ENCODE results near the gene TMEM181.
"Not testable (repeated sequence)": the region's sequence is repeated elsewhere in the genome, so short reads cannot be mapped to it uniquely, and the experiment has no call there.

The TMEM181 gene

GRCh38 chr6:158620963-158621693 is 61.2 kb downstream of the TMEM181 start:
- no peak for DNase-seq (ENCODE audit: extremely low read depth in 1 of 2, low read depth in 1 of 2)

GRCh38 chr6:158621694-158622544 is 62.0 kb downstream of the TMEM181 start:
- DNase-seq (ENCODE audit: extremely low read depth in 1 of 2, low read depth in 1 of 2), result no peak

- no peak for DNase-seq (ENCODE audit: extremely low read depth in 1 of 2, low read depth in 1 of 2)
Measured at GRCh38 chr6:158622545-158623190, 62.8 kb downstream of the TMEM181 start.

- no peak for DNase-seq (ENCODE audit: extremely low read depth in 1 of 2, low read depth in 1 of 2)
Measured at GRCh38 chr6:158624684-158625682, 65.1 kb downstream of the TMEM181 start.

GRCh38 chr6:158625881-158626305 is 66.0 kb downstream of the TMEM181 start:
- no peak for DNase-seq (ENCODE audit: extremely low read depth in 1 of 2, low read depth in 1 of 2)

- DNase-seq (ENCODE audit: extremely low read depth in 1 of 2, low read depth in 1 of 2), result no peak
Measured at GRCh38 chr6:158626360-158627167, 66.7 kb downstream of the TMEM181 start.

GRCh38 chr6:158627168-158627939 is 67.5 kb downstream of the TMEM181 start:
- no peak for DNase-seq (ENCODE audit: extremely low read depth in 1 of 2, low read depth in 1 of 2)

GRCh38 chr6:158627940-158628211 is 68.0 kb downstream of the TMEM181 start:
- no peak for DNase-seq (ENCODE audit: extremely low read depth in 1 of 2, low read depth in 1 of 2)

GRCh38 chr6:158628542-158628941 is 68.7 kb downstream of the TMEM181 start:
- DNase-seq (ENCODE audit: extremely low read depth in 1 of 2, low read depth in 1 of 2), result no peak

- no peak for DNase-seq (ENCODE audit: extremely low read depth in 1 of 2, low read depth in 1 of 2)
Measured at GRCh38 chr6:158629367-158630221, 69.7 kb downstream of the TMEM181 start.

GRCh38 chr6:158630938-158631616 is 71.2 kb downstream of the TMEM181 start:
- no peak for DNase-seq (ENCODE audit: extremely low read depth in 1 of 2, low read depth in 1 of 2)

GRCh38 chr6:158631678-158632537 is 72.0 kb downstream of the TMEM181 start:
- no peak for DNase-seq (ENCODE audit: extremely low read depth in 1 of 2, low read depth in 1 of 2)

GRCh38 chr6:158632538-158633119 is 72.7 kb downstream of the TMEM181 start:
- DNase-seq (ENCODE audit: extremely low read depth in 1 of 2, low read depth in 1 of 2), result not testable (repeated sequence)

- no peak for DNase-seq (ENCODE audit: extremely low read depth in 1 of 2, low read depth in 1 of 2)
Measured at GRCh38 chr6:158633127-158633526, 73.2 kb downstream of the TMEM181 start.

- DNase-seq (ENCODE audit: extremely low read depth in 1 of 2, low read depth in 1 of 2), result no peak
Measured at GRCh38 chr6:158634695-158635426, 75.0 kb downstream of the TMEM181 start.
